Upper lobe of left lung (tissue), 6 donors: ENCODE measurements around the gene GPR65. TPM values are rescaled to one million over a fixed set of nuclear protein-coding genes. Genes with fewer than 3 reads are reported as not detected.

Source experiments
- ATAC-seq, 2 donors: fragments of 200-7000 bp; cut with Tn5 transposase; one replicate each; pipeline ENCODE4 v1.9.1; 2022; ENCODE audit warnings: mild to moderate bottlenecking in 2 of 2, moderate library complexity in 2 of 2; ENCODE audit not compliant: low FRiP score in 2 of 2
- DNase-seq, 2 donors: peaks; one replicate each; pipeline ENCODE4 v3.0.0-alpha.2; 2019 to 2020
- H3K27ac ChIP-seq, 4 donors: fragments of 200-600 bp; sonication (generic); one replicate each; pipeline ENCODE4 v1.5.1; 2016 to 2019
- H3K27me3 ChIP-seq, 4 donors: fragments of 200-600 bp; sonication (generic); one replicate each; pipeline ENCODE4 v1.5.1; 2017 to 2019
- H3K36me3 ChIP-seq, 4 donors: fragments of 200-600 bp; sonication (generic); one replicate each; pipeline ENCODE4 v1.5.1; 2016 to 2019
- H3K4me1 ChIP-seq, 4 donors: fragments of 200-600 bp; sonication (generic); one replicate each; pipeline ENCODE4 v1.5.1; 2018 to 2019
- H3K4me3 ChIP-seq, 4 donors: fragments of 200-600 bp; sonication (generic); one replicate each; pipeline ENCODE4 v1.5.1; 2017 to 2019; ENCODE audit warnings: mild to moderate bottlenecking in 2 of 4, moderate library complexity in 1 of 4
- H3K9me3 ChIP-seq, 4 donors: fragments of 200-600 bp; sonication (generic); one replicate each; pipeline ENCODE4 v1.5.1; 2018 to 2019
- CTCF ChIP-seq, 6 experiments: fragments of 450-650 bp in 4 of 6; fragments of 200-600 bp in 2 of 6; sonication (generic) in 2 of 6; IDR thresholded peaks; one replicate each; pipeline ENCODE4 v1.5.1; 2016 to 2019; ENCODE audit warnings: antibody characterized with exemption in 6 of 6
- EP300 ChIP-seq, 4 donors: sonication (generic); formaldehyde crosslinking; IDR thresholded peaks; one replicate each; pipeline ENCODE4 v1.5.1; 2017; ENCODE audit warnings: antibody characterized with exemption in 4 of 4, control low read depth in 2 of 4
- POLR2A ChIP-seq, 4 donors: fragments of 450-650 bp; IDR thresholded peaks; one replicate each; pipeline ENCODE4 v1.5.1; 2016 to 2017; ENCODE audit warnings: antibody characterized with exemption in 4 of 4, mild to moderate bottlenecking in 2 of 4
- POLR2AphosphoS5 ChIP-seq, 2 donors: sonication (generic); formaldehyde crosslinking; IDR thresholded peaks; one replicate each; pipeline ENCODE4 v1.5.1; 2017; ENCODE audit warnings: antibody characterized with exemption in 2 of 2
- WGBS, 2 donors: methylation state at CpG; one replicate each; pipeline ENCODE4 v1.1.5; 2017 to 2018; 5-methylcytosine and 5-hydroxymethylcytosine counted together
- total RNA-seq, 6 donors: library from RNA; depleted of rRNA in 4 of 6; stranded (reverse); fragments of >200 nt in 4 of 6; gene quantifications; one replicate each; pipeline versions ENCODE4 v1.1.0 to v1.2.1, GENCODE V29; 2016 to 2021
- donor health status: DM: no; HTN: no; CAD: no; lungs with moderate emphysema.
- donor health status: DM: no; HTN: yes; CAD: no; lungs with severe emphysema.

The GPR65 gene
- total RNA-seq, 6 donors from 2014 or later: 3.2 to 7.0 (median 3.8) TPM

DNA sequence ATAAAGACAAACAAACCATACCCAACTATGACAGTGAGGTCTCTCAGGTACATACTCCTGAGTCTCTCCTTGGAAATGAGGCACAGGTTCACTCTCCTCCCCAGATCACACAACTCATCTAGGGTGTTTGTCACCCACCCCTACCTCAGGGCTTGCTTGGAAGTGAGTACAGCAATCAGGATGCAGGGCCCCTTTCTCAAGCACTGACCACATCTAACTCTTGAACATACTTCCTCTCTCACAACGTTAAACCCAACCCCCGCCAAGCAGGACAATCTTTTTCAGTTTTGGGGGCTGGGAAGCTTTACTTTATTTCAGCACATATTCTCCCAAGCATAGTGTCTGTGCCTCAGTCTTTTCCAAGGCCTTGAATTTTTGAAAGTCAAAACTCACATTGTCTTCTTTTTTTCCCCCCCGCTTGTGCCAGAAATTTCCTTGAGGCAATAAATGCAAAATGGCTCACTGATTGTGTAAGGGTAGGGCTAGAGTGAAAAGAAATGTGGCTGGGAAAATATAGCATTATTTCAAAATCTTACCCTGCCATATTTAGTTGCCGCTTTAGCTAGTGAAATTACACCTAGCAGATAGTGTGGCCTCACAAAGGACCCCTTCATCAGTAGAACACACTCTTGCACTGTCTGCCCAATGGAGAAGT lies 2.4 kb upstream of the GPR65 start:
- Histone ChIP-seq H3K27ac (peak overlapping the region; percentile 19 to 64 (median 61)), H3K27me3 (no peaks in the 10 kb centered on the region), H3K4me3 (no peak overlapping the region), H3K4me1 (peaks cover 0 to 7% (median 2%) of the 10 kb centered on the region in 4 donors), H3K36me3 (no peaks in the 10 kb centered on the region), H3K9me3 (no peaks in the 10 kb centered on the region)
- ATAC-seq: peak; percentile 11 to 30
- TF ChIP-seq POLR2AphosphoS5 (IDR thresholded peaks at IDR 0.05): no peak
- TF ChIP-seq POLR2A (IDR thresholded peaks at IDR 0.05): no peak
- WGBS, 2 donors: 54 to 68% methylated on average over 4 of the region's 4 CpGs
- DNase-seq: peak in 1 of 2 donors; percentile 45

DNA sequence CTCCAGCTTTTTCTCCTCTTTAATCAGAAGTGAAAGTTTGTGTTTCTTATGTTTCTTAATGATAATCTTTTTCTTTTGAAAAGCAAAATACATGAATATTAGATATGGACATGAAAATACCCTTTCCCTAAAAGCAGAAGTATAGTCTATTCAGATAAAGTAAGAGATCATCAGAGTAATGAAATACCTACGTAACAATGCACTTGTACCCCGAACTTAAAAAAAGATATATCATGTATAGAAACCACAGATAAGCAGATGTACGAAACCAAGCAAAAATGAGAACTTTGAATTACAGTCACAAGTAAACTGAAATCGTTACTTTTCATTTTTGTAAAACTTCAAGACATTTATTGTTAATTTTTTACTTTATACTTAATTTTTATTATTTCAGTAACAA lies 1.5 kb upstream of the GPR65 start:
- TF ChIP-seq CTCF (IDR thresholded peaks at IDR 0.05): no peak
- TF ChIP-seq POLR2AphosphoS5 (IDR thresholded peaks at IDR 0.05): no peak
- no peak for TF ChIP-seq POLR2A (IDR thresholded peaks at IDR 0.05)
- no peak for TF ChIP-seq EP300 (IDR thresholded peaks at IDR 0.05)
- ATAC-seq: no peak
- H3K27me3 ChIP-seq: no peaks in the 10 kb centered on the region
- no peaks in the 10 kb centered on the region for H3K9me3 ChIP-seq
- H3K36me3 ChIP-seq: no peaks in the 10 kb centered on the region
- DNase-seq: no peak
- no peak overlapping the region for H3K4me3 ChIP-seq
- peaks cover 0 to 6% (median 2%) of the 10 kb centered on the region in 4 donors for H3K4me1 ChIP-seq
- peak overlapping the region; percentile 19 to 64 (median 61) for H3K27ac ChIP-seq
- 70 to 71% methylated on average over 4 of the region's 4 CpGs for WGBS, 2 donors

DNA sequence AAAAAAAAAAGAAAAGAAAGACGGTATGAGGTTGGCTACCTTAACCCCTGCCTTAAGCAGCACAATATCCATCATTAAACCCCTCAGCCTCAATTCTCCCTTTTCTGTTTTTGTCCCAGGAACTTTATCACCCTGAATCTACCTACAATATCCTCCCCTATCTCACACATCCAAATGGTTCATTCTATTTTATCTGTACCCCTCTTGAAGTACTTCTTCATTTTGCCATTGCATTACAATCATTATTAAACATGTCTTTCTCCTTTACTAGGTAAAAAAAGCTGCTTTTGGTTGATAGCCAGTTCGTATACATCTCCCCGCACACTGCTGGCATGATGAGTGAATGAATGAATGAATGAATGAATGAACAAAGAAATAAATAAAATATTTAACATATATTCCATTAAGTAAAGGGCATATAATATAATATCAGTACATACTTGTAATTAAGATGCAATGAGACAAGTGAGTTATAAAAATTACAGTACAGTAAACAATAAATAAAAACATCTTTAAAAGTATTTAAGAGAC lies 364 bp upstream of the GPR65 start:
- H3K9me3 ChIP-seq: no peaks in the 10 kb centered on the region
- TF ChIP-seq POLR2A (IDR thresholded peaks at IDR 0.05) (no peak), EP300 (IDR thresholded peaks at IDR 0.05) (no peak), CTCF (IDR thresholded peaks at IDR 0.05) (no peak), POLR2AphosphoS5 (IDR thresholded peaks at IDR 0.05) (no peak)
- peak overlapping the region in 3 of 4 donors; percentile 1 to 80 (median 70) for H3K27ac ChIP-seq
- peak overlapping the region in 2 of 4 donors; percentile 15 to 25 for H3K4me3 ChIP-seq
- DNase-seq (no peak), ATAC-seq (no peak)
- no peaks in the 10 kb centered on the region for H3K27me3 ChIP-seq
- peaks cover 0 to 4% (median 0%) of the 10 kb centered on the region in 4 donors for H3K4me1 ChIP-seq
- H3K36me3 ChIP-seq: no peaks in the 10 kb centered on the region
- 59 to 70% methylated on average over 3 of the region's 3 CpGs for WGBS, 2 donors

GRCh38 chr14:88005978-88006851 lies 1.3 kb downstream of the GPR65 start:
- Histone ChIP-seq H3K4me1 (peaks cover 0 to 4% (median 0%) of the 10 kb centered on the region in 4 donors), H3K27me3 (no peaks in the 10 kb centered on the region), H3K4me3 (peak overlapping the region in 3 of 4 donors; percentile 4 to 34 (median 15)), H3K36me3 (no peaks in the 10 kb centered on the region), H3K27ac (peak overlapping the region; percentile 69 to 80 (median 72)), H3K9me3 (no peaks in the 10 kb centered on the region)
- DNase-seq (peak in 1 of 2 donors; percentile 67), ATAC-seq (peak; percentile 83 to 90)
- TF ChIP-seq CTCF (IDR thresholded peaks at IDR 0.05) (no peak), EP300 (IDR thresholded peaks at IDR 0.05) (peak in 1 of 4 donors; percentile 25), POLR2A (IDR thresholded peaks at IDR 0.05) (peak in 1 of 4 donors; percentile 58), POLR2AphosphoS5 (IDR thresholded peaks at IDR 0.05) (peak in 1 of 2 donors; percentile 60)
- WGBS, 2 donors: 56 to 74% methylated on average over 13 of the region's 13 CpGs

DNA sequence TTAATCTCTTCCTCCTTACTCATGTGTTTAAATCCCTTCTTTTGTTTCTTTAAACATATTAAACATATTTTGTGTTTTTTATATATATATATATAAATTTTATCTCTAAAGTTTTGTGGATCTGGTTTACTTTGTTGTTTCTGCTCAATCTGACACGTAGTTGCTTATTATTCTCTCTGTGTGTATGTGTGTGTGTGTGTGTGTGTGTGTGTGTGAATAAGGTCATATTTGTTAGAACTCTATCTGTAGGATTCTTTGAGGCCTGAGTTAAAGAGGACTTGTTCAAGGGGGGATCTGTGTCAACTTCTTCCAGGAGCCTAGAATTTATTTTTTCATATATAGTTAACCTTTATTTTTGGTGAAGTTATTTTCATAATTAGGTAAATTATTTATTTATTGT lies 2.7 kb downstream of the GPR65 start:
- Histone ChIP-seq H3K4me3 (no peak overlapping the region), H3K27ac (no peak overlapping the region)

More for the DNA sequence above, 2.7 kb downstream of the GPR65 start:
- H3K9me3 ChIP-seq: no peaks in the 10 kb centered on the region
- no peak for ATAC-seq
- WGBS, 2 donors: 38 to 51% methylated on average over 1 of the region's 1 CpG
- DNase-seq: no peak
- peaks cover 0 to 4% (median 0%) of the 10 kb centered on the region in 4 donors for H3K4me1 ChIP-seq
- no peaks in the 10 kb centered on the region for H3K27me3 ChIP-seq
- TF ChIP-seq CTCF (IDR thresholded peaks at IDR 0.05): no peak
- TF ChIP-seq POLR2AphosphoS5 (IDR thresholded peaks at IDR 0.05): no peak
- TF ChIP-seq POLR2A (IDR thresholded peaks at IDR 0.05): no peak
- TF ChIP-seq EP300 (IDR thresholded peaks at IDR 0.05): no peak
- H3K36me3 ChIP-seq: no peaks in the 10 kb centered on the region
